PC-9 (cell line): ENCODE data around the gene COPZ2. TPM values are rescaled to one million over a fixed set of nuclear protein-coding genes. Genes with fewer than 3 reads are reported as not detected.

Experiments used
- BruUV-seq: library from RNA; stranded (reverse); fragments of 400-500 nt; replicated peaks from 2 replicates; lab custom pipeline; 2021; lab: Mats Ljungman, UMichigan
- CTCF ChIA-PET: fragments of 300-600 bp; sonication (Branson Sonifier 250); formaldehyde crosslinking; loops from one replicate; lab custom pipeline; 2022; ENCODE audit warnings: antibody characterized with exemption; lab: Charles Lee
- POLR2A ChIA-PET: fragments of 300-600 bp; sonication (Branson Sonifier 250); formaldehyde crosslinking; loops from one replicate; lab custom pipeline; 2022; ENCODE audit warnings: antibody characterized with exemption; ENCODE audit not compliant: unreplicated experiment; lab: Charles Lee
- DNase-seq, 2 experiments: peaks; one replicate each; pipeline versions ENCODE4 v3.0.0 to v3.0.0-alpha.2; 2015 to 2022; ENCODE audit warnings: mixed read lengths in 1 of 2
- H2AFZ ChIP-seq: fragments of 200-600 bp; sonication (generic); 2 replicates; pipeline ENCODE4 v1.8.1; 2017; ENCODE audit warnings: antibody characterized with exemption
- H3F3A ChIP-seq: fragments of 200-600 bp; sonication (generic); 2 replicates; pipeline ENCODE4 v1.8.1; 2017; ENCODE audit warnings: antibody characterized with exemption, mild to moderate bottlenecking, low read depth; ENCODE audit not compliant: insufficient read depth
- H3K27ac ChIP-seq: fragments of 200-600 bp; sonication (generic); 2 replicates; pipeline ENCODE4 v1.6.1; 2016; ENCODE audit warnings: mixed run types
- H3K27me3 ChIP-seq: fragments of 200-600 bp; sonication (generic); 2 replicates; pipeline ENCODE4 v1.6.1; 2016; ENCODE audit warnings: low read depth, mixed run types; ENCODE audit not compliant: insufficient read depth
- H3K36me3 ChIP-seq: fragments of 200-600 bp; sonication (generic); 2 replicates; pipeline ENCODE4 v1.6.1; 2016; ENCODE audit warnings: low read depth, mixed run types
- H3K4me1 ChIP-seq: fragments of 200-600 bp; sonication (generic); replicated peaks from 2 replicates; pipeline ENCODE4 v1.6.1; 2016; ENCODE audit warnings: mixed run types; ENCODE audit not compliant: insufficient read depth
- H3K4me2 ChIP-seq: fragments of 200-600 bp; sonication (generic); 2 replicates; pipeline ENCODE4 v1.6.1; 2017; ENCODE audit warnings: mixed run types
- H3K4me3 ChIP-seq: fragments of 200-600 bp; sonication (generic); 2 replicates; pipeline ENCODE4 v1.6.1; 2016; ENCODE audit warnings: mixed run types
- H3K79me2 ChIP-seq: fragments of 200-600 bp; sonication (generic); 2 replicates; pipeline ENCODE4 v1.6.1; 2017; ENCODE audit warnings: low read depth, mixed run types
- H3K9me2 ChIP-seq: fragments of 200-600 bp; sonication (generic); 2 replicates; pipeline ENCODE4 v1.8.1; 2017; ENCODE audit warnings: mild to moderate bottlenecking; ENCODE audit not compliant: insufficient read depth
- H3K9me3 ChIP-seq: fragments of 200-600 bp; sonication (generic); 2 replicates; pipeline ENCODE4 v1.8.1; 2016; ENCODE audit warnings: low read depth; ENCODE audit not compliant: insufficient read depth
- H4K20me1 ChIP-seq: fragments of 200-600 bp; sonication (generic); 2 replicates; pipeline ENCODE4 v1.8.1; 2017; ENCODE audit not compliant: insufficient read depth
- EZH2 ChIP-seq: fragments of 200-600 bp; sonication (generic); IDR thresholded peaks from 2 replicates; pipeline ENCODE4 v1.8.0; 2017; ENCODE audit warnings: antibody characterized with exemption, low read depth
- intact Hi-C: fragments of 100-400 bp; cut with micrococcal nuclease; formaldehyde crosslinking; loops from one replicate; pipeline ENCODE4 v1.10.0; 2022; ENCODE audit not compliant: unreplicated experiment
- total RNA-seq: library from RNA; stranded (reverse); gene quantifications from 2 replicates; pipeline ENCODE4 v1.2.3, GENCODE V29; 2021
- TF ChIP-seq, protein P1 (sequence below): fragments of 200-600 bp; sonication (generic); conservative IDR thresholded peaks from 2 replicates; pipeline ENCODE4 v1.6.1; 2017; ENCODE audit warnings: mixed run types, antibody characterized with exemption, mild to moderate bottlenecking, moderate library complexity

The COPZ2 gene
- total RNA-seq, 1 experiment from 2014 or later, result 2.6 TPM

DNA sequence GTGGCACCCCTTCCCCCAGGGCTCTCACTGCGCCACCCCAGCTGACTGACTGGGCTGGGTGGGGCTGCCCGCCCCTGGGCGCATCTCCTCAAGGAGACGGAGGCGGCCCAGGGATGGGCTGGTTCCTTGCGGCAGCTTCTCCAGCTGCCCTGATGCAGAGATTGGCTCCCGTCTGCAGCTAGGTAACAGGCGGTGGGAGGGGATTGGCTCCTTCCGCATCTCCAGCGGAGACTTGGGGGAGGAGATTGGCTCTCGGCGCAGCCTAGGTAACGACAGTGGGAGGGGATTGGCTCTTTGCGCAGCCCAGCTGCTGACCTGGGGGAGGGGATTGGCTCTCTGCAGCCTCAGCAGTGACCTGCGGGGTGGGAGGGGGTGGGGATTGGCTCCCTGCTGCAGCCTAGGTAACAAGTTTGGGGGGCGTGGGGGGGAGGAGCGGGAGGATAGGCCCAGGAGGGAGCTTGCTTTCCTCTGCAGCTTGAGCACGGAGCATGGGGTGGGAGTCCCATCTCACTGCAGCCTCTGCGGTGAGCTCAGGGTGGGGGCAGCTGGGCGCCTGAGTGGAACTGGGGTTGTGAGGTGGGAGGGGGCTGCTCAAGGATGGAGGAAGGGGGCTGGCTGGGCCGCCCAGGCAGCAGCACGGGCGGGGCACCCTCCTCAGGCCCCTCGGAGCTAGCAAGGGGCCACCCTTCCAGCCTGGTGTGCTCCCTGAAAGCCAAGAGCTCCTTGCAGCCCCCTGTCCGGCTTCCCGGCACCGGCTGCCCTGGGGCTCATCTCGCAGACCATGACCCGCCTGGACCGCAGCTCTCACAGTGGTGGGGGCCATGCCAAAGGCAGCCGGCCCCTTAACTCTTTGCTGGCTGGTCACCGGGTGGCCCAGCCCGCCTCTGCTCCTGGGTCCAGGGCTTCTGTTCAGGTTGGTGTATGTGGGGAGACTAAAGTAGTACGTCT lies 16.9 kb upstream of the COPZ2 start:
- peaks cover 57% of the 10 kb centered on the region for H3K4me1 ChIP-seq
- ChIA-PET CTCF (no interaction called here), POLR2A (no interaction called here)
- H3K4me2 ChIP-seq, result peak overlapping the region; percentile 43; the same call in 1 of the 2 replicates
- H3K27me3 ChIP-seq, result no peaks in the 10 kb centered on the region
- no peak overlapping the region for H2AFZ ChIP-seq
- no peaks in the 10 kb centered on the region for H3K9me2 ChIP-seq
- peaks cover 14% of the 10 kb centered on the region; the same call in 1 of the 2 replicates for H3F3A ChIP-seq
- peak in 1 of 2 experiments; percentile 9 for DNase-seq
- no TSS peak for BruUV-seq
- H4K20me1 ChIP-seq, result no peaks in the 10 kb centered on the region
- no peaks in the 10 kb centered on the region for H3K9me3 ChIP-seq
- TF ChIP-seq EZH2, result no peak
- TF ChIP-seq, protein P1, sequence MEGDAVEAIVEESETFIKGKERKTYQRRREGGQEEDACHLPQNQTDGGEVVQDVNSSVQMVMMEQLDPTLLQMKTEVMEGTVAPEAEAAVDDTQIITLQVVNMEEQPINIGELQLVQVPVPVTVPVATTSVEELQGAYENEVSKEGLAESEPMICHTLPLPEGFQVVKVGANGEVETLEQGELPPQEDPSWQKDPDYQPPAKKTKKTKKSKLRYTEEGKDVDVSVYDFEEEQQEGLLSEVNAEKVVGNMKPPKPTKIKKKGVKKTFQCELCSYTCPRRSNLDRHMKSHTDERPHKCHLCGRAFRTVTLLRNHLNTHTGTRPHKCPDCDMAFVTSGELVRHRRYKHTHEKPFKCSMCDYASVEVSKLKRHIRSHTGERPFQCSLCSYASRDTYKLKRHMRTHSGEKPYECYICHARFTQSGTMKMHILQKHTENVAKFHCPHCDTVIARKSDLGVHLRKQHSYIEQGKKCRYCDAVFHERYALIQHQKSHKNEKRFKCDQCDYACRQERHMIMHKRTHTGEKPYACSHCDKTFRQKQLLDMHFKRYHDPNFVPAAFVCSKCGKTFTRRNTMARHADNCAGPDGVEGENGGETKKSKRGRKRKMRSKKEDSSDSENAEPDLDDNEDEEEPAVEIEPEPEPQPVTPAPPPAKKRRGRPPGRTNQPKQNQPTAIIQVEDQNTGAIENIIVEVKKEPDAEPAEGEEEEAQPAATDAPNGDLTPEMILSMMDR, result no peak
- peak overlapping the region; percentile 94; the same call in 1 of the 2 replicates for H3K27ac ChIP-seq
- peaks cover 49% of the 10 kb centered on the region for H3K36me3 ChIP-seq
- H3K79me2 ChIP-seq, result peaks cover 57% of the 10 kb centered on the region
- intact Hi-C loops, result no loop called here
- H3K4me3 ChIP-seq, result no peak overlapping the region

DNA sequence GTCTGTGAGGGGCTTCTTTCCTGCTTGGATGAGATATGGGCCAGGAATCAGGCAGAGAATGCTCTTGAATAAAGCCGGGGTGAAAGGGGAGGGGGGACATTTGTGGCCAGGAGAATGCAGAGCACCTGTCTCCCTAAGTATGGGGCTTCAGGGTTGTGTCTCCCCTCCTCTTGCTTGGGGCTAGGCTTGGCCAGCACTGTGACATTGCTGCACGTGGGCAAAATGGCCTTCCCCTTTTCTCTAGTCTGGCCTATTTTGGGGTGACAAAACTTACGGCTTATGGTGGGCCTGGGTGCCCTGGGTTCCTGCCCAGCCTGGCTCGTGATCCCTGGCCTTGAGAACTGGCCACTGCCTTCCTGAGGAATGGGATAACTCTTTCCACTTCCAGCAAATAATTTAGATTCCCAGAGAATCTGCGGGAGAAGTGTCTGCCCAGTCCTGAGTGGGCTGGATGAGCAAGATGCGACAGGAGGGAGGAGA lies 16.2 kb upstream of the COPZ2 start:
- H3K9me3 ChIP-seq, result no peaks in the 10 kb centered on the region
- H3K79me2 ChIP-seq, result peaks cover 65% of the 10 kb centered on the region
- POLR2A ChIA-PET, result no interaction called here
- H3K9me2 ChIP-seq, result no peaks in the 10 kb centered on the region
- no peak for DNase-seq
- H3K27ac ChIP-seq, result peak overlapping the region; percentile 13; the same call in 1 of the 2 replicates
- intact Hi-C loops, result no loop called here
- H3K4me1 ChIP-seq, result peaks cover 58% of the 10 kb centered on the region
- H2AFZ ChIP-seq, result no peak overlapping the region
- no peaks in the 10 kb centered on the region for H4K20me1 ChIP-seq
- no TSS peak for BruUV-seq
- peaks cover 18% of the 10 kb centered on the region for H3F3A ChIP-seq
- H3K36me3 ChIP-seq, result peaks cover 43% of the 10 kb centered on the region
- 0 out of 2 replicates have a peak overlapping the region, but pooled peaks have one; percentile 87 for H3K4me2 ChIP-seq
- no peaks in the 10 kb centered on the region for H3K27me3 ChIP-seq
- TF ChIP-seq, protein P1, result no peak
- no peak for TF ChIP-seq EZH2
- no peak overlapping the region for H3K4me3 ChIP-seq
- CTCF ChIA-PET, result no interaction called here

DNA sequence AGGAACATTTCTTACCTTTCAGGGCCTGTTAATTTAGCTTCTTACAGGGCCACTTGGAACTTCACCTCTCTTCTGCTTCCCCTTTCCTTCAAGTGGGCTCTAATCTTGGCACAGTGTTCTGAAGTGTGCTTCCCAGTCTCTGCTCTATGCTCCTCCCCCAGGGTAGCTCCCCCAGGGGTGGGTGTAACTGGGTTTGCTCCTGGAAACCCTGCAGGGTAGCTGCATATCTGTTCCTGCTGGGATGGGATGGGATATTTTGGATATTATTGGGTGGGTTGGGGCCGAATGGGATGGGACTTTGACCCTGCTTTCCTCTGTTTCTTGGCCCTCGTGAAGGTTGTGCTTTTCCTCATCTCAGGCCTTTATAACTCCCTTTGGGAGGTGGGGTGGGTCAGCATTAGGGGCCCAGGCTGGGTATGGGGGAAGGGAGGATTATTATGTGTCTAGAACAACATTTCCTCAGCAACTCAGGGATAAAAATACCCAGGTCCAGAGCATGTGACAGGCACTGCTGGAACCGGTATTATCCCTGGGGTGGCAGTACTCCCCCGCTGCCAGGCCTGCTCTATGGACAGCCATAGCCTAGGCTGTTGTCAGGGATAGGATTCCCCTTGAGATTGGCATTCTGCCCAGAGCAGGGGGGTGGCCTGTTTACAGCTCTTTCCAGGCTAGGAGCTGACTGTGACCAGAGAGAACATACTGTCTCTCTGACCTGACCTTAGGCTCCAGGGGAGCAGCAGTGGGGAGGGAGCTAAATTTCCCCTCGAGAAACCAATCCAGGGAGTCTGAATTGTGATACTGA lies 15.6 kb upstream of the COPZ2 start:
- BruUV-seq, result no TSS peak

More for the DNA sequence above, 15.6 kb upstream of the COPZ2 start:
- Histone ChIP-seq H3K27ac (peak overlapping the region; percentile 13; the same call in 1 of the 2 replicates), H3K4me2 (peak overlapping the region; percentile 87; the same call in 1 of the 2 replicates), H3K36me3 (peaks cover 37% of the 10 kb centered on the region), H3F3A (peaks cover 20% of the 10 kb centered on the region), H3K9me3 (no peaks in the 10 kb centered on the region), H3K4me1 (peaks cover 58% of the 10 kb centered on the region), H3K79me2 (peaks cover 66% of the 10 kb centered on the region), H4K20me1 (no peaks in the 10 kb centered on the region), H3K4me3 (no peak overlapping the region), H2AFZ (no peak overlapping the region), H3K27me3 (no peaks in the 10 kb centered on the region), H3K9me2 (no peaks in the 10 kb centered on the region)
- DNase-seq, result peak in 1 of 2 experiments; percentile 12
- intact Hi-C loops, result no loop called here
- TF ChIP-seq, protein P1, result no peak
- TF ChIP-seq EZH2, result no peak
- CTCF ChIA-PET, result no interaction called here
- POLR2A ChIA-PET, result no interaction called here
